GM21381 (cell line): ENCODE measurements around the gene FOLR2.

ENCODE experiments used
- ATAC-seq: cut with Tn5 transposase; IDR thresholded peaks from one replicate; pipeline ENCODE4 v1.9.1; 2021; ENCODE audit warnings: mild to moderate bottlenecking, moderate library complexity; ENCODE audit not compliant: unreplicated experiment

The FOLR2 gene

GRCh38 chr11:72229336-72229924 is 12.8 kb downstream of the FOLR2 start:
- no peak for ATAC-seq

GRCh38 chr11:72229925-72230763 is 13.6 kb downstream of the FOLR2 start:
- no peak for ATAC-seq

- no peak for ATAC-seq
These were observed 14.3 kb downstream of the FOLR2 start for GRCh38 chr11:72230764-72231365.

- ATAC-seq = no peak
These were observed 15.0 kb downstream of the FOLR2 start for GRCh38 chr11:72231396-72232259.

- no peak for ATAC-seq
These were observed 15.9 kb downstream of the FOLR2 start for GRCh38 chr11:72232260-72233055.

- ATAC-seq = no peak
These were observed 16.6 kb downstream of the FOLR2 start for GRCh38 chr11:72233056-72233772.

GRCh38 chr11:72233773-72234513 is 17.3 kb downstream of the FOLR2 start:
- ATAC-seq = no peak

- no peak for ATAC-seq
These were observed 17.9 kb downstream of the FOLR2 start for GRCh38 chr11:72234514-72234830.

GRCh38 chr11:72234920-72235319 is 18.3 kb downstream of the FOLR2 start:
- no peak for ATAC-seq

- no peak for ATAC-seq
These were observed 18.9 kb downstream of the FOLR2 start for GRCh38 chr11:72235351-72236057.

GRCh38 chr11:72236083-72236697 is 19.6 kb downstream of the FOLR2 start:
- ATAC-seq = no peak

- ATAC-seq = no peak
These were observed 20.1 kb downstream of the FOLR2 start for GRCh38 chr11:72236774-72237111.

GRCh38 chr11:72237112-72237931 is 20.7 kb downstream of the FOLR2 start:
- no peak for ATAC-seq

GRCh38 chr11:72238040-72238450 is 21.5 kb downstream of the FOLR2 start:
- no peak for ATAC-seq

- ATAC-seq = no peak
These were observed 22.1 kb downstream of the FOLR2 start for GRCh38 chr11:72238492-72239312.

- no peak for ATAC-seq
These were observed 22.8 kb downstream of the FOLR2 start for GRCh38 chr11:72239313-72239848.
